ENCODE results near the gene RIN2.
"Not testable (repeated sequence)": the region's sequence is repeated elsewhere in the genome, so short reads cannot be mapped to it uniquely, and the experiment has no call there.

The RIN2 gene

GRCh38 chr20:19785173-19785982, 27.3 kb downstream of the RIN2 start:
- DNase-seq (ENCODE audit: low spot score) (no peak), FAIRE-seq (no peak)

GRCh38 chr20:19785983-19786285, 27.9 kb downstream of the RIN2 start:
- no peak for FAIRE-seq
- no peak for DNase-seq (ENCODE audit: low spot score)

- FAIRE-seq, result peak; percentile 96
- peak; percentile 96 for DNase-seq (ENCODE audit: low spot score)
Observed at GRCh38 chr20:19786311-19786710, 28.3 kb downstream of the RIN2 start.

GRCh38 chr20:19787366-19787765, 29.3 kb downstream of the RIN2 start:
- FAIRE-seq (no peak), DNase-seq (ENCODE audit: low spot score) (no peak)

- DNase-seq (ENCODE audit: low spot score) (no peak), FAIRE-seq (no peak)
Observed at GRCh38 chr20:19789009-19789408, 31.0 kb downstream of the RIN2 start.

- FAIRE-seq (no peak), DNase-seq (ENCODE audit: low spot score) (no peak)
Observed at GRCh38 chr20:19789446-19789845, 31.4 kb downstream of the RIN2 start.

- FAIRE-seq, result no peak
Observed at GRCh38 chr20:19791887-19792286, 33.8 kb downstream of the RIN2 start.

GRCh38 chr20:19793716-19794115, 35.7 kb downstream of the RIN2 start:
- no peak for DNase-seq (ENCODE audit: low spot score)
- FAIRE-seq, result no peak

More at GRCh38 chr20:19791887-19792286, 33.8 kb downstream of the RIN2 start:
- no peak for DNase-seq (ENCODE audit: low spot score)

- FAIRE-seq (no peak), DNase-seq (ENCODE audit: low spot score) (no peak)
Observed at GRCh38 chr20:19794941-19795340, 36.9 kb downstream of the RIN2 start.

GRCh38 chr20:19799325-19799724, 41.3 kb downstream of the RIN2 start:
- no peak for FAIRE-seq
- DNase-seq (ENCODE audit: low spot score), result no peak

- DNase-seq (ENCODE audit: low spot score), result no peak
- FAIRE-seq, result no peak
Observed at GRCh38 chr20:19802099-19802491, 44.0 kb downstream of the RIN2 start.

- peak; percentile 79 for DNase-seq (ENCODE audit: low spot score)
- FAIRE-seq, result peak; percentile 82
Observed at GRCh38 chr20:19802492-19803158, 44.6 kb downstream of the RIN2 start.

- not testable (repeated sequence) for DNase-seq (ENCODE audit: low spot score); FAIRE-seq
Observed at GRCh38 chr20:19806276-19806675, 48.2 kb downstream of the RIN2 start.

- no peak for FAIRE-seq
- DNase-seq (ENCODE audit: low spot score), result no peak
Observed at GRCh38 chr20:19806806-19807190, 48.7 kb downstream of the RIN2 start.

GRCh38 chr20:19807191-19807945, 49.3 kb downstream of the RIN2 start:
- FAIRE-seq (peak; percentile 57), DNase-seq (ENCODE audit: low spot score) (peak; percentile 41)

All from RCC 7860 (cell line).